ENCODE data around the gene VPS72. TPM values are rescaled to one million over a fixed set of nuclear protein-coding genes. Genes with fewer than 3 reads are reported as not detected.
A peak's percentile ranks its signal among the peaks of the same experiment; 100 is the strongest.
"Not testable (repeated sequence)": the region's sequence is repeated elsewhere in the genome, so short reads cannot be mapped to it uniquely, and the experiment has no call there.

The VPS72 gene
- polyA plus RNA-seq, 4 donors, result 55.5 to 76.1 (median 69.9) TPM

DNA sequence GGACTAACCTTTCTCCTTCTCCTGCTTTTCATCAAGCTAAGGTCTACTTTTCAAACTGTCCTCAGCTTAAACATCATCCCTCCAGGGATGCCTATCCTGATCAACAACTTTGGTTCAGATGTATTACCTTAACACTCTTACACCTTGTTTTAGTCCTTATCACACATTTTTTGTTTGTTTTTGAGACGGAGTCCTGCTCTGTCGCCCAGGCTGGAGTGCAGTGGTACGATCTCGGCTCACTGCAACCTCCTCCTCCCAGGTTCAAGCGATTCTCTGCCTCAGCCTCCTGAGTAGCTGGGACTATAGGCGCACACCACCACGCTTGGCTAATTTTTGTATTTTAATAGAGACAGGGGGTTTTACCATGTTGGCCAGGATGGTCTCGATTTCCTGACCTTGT is 1.3 kb downstream of the VPS72 start:
- DNase-seq (ENCODE audit: low read depth in 4 of 4, low spot score in 3 of 4), result not testable (repeated sequence)

DNA sequence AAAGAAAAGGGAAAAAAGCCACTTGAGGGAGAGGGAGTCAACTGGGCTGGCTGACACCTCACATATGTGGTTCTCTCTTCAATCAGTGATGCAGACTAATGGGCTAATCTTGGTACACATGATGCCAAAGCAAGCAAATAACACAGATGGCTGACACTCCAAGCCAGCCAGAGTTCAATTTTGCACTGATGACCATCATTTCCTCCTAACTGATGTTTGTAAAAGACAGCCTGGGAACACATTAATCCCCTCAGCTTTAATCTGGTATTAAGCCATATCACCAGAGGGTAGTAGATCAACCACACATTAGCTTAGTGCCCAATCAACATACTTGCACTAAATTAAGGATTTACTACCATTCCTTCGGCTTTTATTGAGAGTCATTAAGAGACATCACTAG is 2.8 kb downstream of the VPS72 start:
- DNase-seq (ENCODE audit: low read depth in 4 of 4, low spot score in 3 of 4), result no peak

DNA sequence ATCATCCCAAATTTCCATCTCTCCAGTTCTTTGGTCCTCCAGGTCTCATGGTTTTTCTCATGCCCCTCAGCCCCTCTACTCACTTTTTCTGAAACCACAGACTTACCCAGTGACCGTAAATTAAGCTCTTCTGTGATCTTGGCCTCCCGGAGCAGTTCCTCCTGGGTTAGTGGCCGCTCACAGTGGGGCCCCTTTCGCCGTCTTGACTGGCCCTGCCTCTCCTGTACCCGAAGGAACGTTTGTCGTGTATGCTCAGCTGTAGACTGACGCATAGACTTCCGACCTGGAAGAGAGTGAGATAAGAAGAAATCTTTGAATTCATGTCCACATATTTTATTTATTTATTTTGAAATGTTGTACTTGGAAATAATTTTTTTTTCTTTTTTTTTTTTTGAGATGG is 5.8 kb downstream of the VPS72 start:
- no peak for DNase-seq (ENCODE audit: low read depth in 4 of 4, low spot score in 3 of 4)

DNA sequence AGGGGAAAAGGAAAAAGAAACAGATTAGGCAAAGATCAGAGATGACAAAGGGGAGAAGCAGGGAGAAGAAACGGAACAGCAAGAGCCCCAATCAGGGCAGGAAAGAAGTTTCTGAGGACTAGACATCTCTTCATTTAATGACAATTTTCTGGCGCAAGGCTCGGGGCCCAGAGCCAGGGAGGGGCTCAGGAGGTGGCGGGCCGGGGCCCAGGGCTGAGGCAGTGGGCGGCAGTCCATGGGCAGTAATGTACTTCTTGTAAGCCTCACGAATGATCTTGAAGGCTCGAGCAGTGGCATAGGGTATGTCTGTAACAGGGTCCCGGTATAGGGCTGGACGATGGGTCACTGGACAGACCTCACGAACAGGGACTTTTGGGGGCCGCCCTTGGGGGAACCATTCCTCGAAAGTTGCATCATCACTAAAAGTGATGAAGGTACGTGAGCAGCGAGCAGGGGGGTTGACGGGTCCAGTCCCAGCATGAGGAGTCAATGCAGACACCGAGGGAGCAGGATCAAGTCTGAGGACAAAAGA is 13.4 kb downstream of the VPS72 start:
- DNase-seq (ENCODE audit: low read depth in 4 of 4, low spot score in 3 of 4), result no peak

DNA sequence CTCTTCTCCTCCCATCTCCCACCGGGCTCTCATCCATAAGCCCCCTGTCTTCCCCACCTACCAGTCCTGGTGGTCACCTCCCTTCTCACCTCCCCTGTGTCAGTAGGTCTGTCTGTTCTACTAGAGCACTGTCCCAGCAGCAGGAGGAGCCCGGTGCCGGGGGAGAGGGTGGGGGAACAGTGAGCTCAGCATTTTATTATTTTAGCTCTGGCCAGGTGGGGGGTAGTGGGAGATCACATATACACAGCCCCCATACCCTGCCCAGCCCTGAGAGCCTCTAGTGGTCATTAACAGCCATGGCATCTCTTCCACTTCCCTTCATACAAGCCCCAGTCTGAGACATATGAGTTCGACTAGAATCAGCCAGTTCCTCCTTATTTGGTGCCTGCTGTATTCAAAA is 14.1 kb downstream of the VPS72 start, which contains the start of gene TMOD4:
TMOD4 (minus strand) TSS at position 119 of the 400 bp plus-strand sequence. CDS start 1,106 bp downstream, outside the sequence.
- no peak for DNase-seq (ENCODE audit: low read depth in 4 of 4, low spot score in 3 of 4)

DNA sequence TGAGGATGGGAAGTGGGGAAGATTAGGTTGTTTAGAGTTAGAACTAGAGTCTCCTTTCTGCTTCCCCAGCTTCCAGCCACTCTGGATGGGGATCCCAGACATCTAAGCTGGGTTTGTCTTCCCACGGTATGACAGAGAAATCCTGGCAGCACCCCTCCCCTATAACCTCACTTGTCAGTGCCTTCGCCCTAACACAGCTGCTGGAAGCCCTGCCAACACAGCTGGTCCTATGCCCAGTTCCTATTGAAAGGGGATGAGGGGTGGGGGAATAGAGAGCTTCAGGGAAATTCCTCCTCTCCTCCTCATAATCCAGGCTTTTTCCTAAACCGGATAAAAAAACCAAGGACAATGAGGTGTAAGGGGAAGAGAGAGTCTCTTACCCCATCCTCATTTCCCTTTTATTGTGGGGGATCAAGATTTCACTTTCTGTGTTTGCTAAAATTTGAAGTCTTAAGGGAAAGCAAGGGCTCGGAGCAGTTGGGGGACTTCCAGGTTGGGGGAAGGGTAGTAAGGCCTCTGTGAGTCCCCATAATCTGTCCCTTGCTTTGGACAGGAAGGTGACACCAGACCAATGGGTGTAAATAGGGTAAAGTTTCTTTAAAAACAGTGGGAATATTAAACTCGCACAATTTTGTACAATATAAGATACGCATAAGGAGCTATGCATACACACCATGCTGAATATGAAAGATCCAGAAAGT is 14.8 kb downstream of the VPS72 start:
- DNase-seq (ENCODE audit: low read depth in 4 of 4, low spot score in 3 of 4), result no peak

DNA sequence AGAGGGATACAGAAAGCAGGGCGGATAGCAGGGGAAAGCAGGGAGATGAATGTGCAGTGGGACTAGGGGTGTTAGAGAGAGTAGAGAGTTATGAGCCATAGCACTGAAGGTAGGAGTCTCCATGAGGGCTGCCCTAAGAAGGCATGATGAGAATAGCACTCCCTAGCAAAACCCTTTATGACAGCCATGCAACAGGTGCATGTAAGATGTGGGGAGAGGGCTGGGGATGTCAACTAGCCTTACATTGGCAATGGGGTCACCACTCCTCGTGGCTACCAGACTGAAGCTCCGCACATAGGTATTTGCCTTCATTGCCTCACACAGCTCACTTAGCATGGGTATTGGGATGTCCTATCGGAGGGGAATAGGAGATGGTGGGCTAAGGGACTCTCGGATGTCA is 18.8 kb downstream of the VPS72 start:
- no peak for DNase-seq (ENCODE audit: low read depth in 4 of 4, low spot score in 3 of 4)

DNA sequence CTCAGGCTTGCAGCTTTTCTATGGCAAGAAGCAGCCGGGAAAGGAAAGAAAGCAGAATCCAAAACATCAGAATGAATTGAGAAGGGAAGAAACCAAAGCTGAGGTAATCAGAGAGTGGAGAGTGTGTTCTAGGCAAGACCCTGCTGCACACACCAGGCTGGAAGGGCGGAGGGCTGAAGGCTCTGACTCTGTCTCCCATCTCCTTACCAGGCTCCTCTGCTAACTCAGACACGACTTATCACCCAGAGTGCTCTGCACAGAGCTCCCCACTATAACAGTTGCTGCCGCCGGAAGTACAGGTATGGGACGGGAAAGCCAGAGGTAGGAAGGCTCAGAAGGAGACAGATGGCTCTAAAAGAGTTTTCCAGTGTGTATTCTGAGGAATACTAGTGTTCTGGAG is 22.9 kb downstream of the VPS72 start:
- DNase-seq (ENCODE audit: low read depth in 4 of 4, low spot score in 3 of 4), result no peak

DNA sequence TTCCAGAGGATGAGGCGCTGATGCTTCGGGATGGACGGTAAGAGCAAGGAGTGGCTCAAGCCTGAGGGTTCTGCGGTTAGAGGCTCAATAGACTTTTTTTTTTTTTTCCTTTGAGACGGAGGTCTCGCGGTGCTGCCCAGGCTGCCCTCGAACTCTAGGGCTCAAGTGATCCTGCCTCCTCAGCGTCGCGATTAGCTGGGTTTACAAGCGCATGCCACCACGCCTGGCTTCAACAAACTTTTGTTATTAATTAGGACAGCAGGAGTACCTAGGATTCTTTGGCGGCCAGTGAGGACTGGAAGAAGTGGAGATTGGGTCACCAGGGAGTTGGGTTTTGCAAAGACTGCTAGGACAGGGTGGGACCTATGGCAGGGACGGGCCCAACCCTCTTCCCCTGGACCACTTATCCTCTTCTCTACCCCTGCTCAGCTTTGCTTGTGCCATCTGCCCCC is 23.5 kb downstream of the VPS72 start:
- no peak for DNase-seq (ENCODE audit: low read depth in 4 of 4, low spot score in 3 of 4)

DNA sequence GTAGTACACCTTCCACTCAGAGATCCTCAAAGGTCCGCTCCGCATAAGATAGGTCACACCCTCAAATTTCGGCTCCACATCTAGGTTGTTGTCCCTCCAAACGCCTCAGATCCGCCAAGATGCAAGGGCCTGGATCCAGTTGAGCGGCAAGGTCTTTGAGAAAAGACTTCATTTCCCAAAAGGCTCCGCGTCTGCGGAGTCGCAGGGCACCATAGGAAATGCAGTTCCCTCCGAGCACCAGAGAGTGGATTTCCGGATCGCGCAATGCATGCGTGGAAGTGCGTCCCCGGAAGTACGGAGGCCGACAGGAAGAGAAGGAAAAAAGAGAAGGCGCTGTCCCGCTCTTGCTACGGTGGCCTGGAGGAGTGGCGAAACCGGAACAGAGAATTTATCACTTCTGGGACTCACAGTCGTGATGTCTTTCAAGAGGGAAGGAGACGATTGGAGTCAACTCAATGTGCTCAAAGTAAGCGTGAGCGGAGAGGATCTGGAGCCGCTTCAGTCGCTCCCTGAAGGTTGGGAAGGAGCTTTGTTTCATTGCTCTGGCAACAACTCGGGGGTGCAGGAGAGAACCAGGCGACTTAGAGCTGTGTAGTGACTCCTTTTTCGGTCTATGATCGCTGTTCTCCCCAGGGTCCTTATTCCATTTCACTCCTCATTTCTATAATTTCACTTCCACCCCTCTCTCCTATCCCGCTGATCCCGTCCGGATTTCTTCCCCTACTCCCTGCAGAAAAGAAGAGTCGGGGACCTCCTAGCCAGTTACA is 24.1 kb downstream of the VPS72 start, which contains the start of the genes LYSMD1 and SCNM1:
LYSMD1 (minus strand) TSS at position 165 of the 767 bp plus-strand sequence. CDS start 644 bp downstream, outside the sequence.
SCNM1 (plus strand) TSS at position 407 of the 767 bp plus-strand sequence; CDS start at position 416, 9 bp downstream.
- DNase-seq (ENCODE audit: low read depth in 4 of 4, low spot score in 3 of 4), result peak; percentile 96 to 100 (median 98)

DNA sequence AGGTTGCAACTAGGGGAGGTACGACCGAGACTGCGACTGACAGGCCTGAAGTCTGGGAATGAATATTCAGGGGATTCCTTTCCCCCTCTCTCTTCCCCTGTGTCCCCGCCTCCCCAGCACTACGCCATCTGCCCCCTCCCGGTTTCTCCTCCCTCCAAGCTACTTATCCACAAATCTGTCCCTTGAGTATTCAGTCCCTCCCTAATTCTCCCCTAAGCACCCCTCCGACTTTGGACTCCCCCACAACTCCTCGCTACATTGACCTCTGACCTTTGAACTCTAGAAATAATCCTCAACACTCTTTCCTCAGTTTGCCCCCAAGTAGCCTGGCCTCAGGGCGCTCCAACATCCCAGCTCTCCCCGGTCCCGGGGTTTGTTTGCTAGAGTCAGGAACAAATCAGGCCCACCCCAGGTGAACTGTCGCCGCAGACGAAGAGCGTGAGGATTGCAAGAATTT is 24.7 kb downstream of the VPS72 start:
- DNase-seq (ENCODE audit: low read depth in 4 of 4, low spot score in 3 of 4), result no peak

DNA sequence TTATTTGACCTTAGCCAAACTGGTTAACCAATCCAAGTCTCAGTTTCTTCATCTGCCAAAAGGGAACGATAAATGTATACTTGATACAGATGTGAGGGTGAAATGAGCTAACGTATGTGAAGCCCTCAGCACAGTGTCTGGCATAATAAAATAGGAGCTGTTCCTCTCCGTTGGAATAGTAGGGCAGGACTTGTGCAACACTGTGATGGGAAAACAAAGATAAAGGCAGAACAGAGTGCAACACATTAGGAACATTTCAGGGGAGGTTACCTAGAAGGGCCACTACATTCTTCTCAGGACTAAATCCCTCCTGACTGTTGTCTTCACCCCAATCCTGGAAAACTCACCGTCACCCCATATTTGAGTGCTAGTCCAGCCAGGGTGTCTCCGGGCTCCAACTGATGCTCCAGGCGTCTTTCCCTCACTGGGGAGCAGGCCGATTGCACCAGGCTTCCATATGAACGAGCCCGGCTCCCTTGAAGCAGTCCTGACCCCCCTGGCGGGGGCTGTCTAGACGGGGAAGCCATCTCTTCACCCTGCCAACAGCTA is 25.2 kb downstream of the VPS72 start:
- DNase-seq (ENCODE audit: low read depth in 4 of 4, low spot score in 3 of 4), result no peak

DNA sequence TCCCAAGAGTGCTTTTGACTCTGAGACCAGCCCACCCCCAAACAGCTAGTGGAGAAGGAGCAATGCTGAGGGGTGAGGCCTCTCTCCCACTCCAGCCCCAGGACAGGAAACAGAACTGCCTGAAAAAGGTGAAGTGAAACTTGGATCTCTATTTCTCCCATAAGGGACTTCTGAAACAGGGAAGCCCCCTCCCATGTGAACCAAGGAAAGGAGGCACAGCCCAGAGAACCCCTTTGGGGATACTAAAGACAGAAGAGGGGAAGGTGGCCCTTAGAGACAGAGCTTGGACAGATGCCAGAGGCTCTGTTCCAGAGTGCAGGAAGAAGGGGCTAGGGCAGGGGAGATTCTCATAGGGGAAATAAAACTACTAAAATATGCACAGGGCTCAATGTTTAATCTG is 30.6 kb downstream of the VPS72 start:
- no peak for DNase-seq (ENCODE audit: low read depth in 4 of 4, low spot score in 3 of 4)

DNA sequence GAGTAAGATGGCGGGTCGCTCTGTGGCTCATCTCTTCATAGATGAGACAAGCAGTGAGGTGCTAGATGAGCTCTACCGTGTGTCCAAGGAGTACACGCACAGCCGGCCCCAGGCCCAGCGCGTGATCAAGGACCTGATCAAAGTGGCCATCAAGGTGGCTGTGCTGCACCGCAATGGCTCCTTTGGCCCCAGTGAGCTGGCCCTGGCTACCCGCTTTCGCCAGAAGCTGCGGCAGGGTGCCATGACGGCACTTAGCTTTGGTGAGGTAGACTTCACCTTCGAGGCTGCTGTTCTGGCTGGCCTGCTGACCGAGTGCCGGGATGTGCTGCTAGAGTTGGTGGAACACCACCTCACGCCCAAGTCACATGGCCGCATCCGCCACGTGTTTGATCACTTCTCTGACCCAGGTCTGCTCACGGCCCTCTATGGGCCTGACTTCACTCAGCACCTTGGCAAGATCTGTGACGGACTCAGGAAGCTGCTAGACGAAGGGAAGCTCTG is 31.2 kb downstream of the VPS72 start:
- DNase-seq (ENCODE audit: low read depth in 4 of 4, low spot score in 3 of 4), result no peak

DNA sequence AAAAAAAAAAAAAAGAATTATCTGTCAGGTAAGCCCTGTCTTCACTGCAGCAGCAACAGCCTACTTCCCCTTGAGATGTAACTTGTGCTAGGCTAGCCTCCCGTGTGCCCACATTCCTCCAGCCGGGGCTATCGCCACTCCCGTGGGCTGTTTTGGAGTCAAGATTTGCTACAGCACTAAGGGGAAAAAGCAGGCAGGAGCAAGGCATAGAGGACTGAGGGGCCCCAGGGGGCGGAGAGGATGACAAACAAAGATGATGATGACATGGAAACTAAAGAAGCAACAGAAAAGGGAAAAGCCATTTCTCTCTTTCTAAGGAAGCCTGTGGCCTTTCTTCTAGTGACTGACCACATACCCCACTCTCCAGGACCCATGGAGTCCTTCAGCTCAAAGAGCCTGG is 31.7 kb downstream of the VPS72 start:
- DNase-seq (ENCODE audit: low read depth in 4 of 4, low spot score in 3 of 4), result no peak

DNA sequence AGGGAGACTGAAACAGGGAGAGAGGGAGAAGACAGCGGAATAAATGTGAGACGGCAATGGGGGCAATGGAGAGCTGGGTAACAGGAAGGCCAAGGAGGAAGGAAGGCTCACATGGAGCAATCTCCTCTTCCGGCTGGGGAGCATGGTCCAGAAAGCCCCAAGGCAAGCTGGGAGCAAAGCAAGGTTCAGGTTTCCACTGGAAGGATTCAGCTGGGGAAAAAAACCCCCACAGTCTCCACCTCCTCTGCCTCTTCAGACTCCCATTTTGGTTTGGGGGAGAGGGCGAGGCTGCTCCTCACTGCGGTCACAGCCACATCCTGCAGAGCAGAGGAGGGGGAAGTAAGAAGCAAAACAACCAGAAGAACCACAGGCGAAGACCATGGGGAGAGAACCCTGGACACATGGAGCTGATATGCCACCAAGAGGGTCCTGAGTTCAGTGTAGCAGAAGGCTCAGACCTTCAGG is 32.9 kb downstream of the VPS72 start:
- no peak for DNase-seq (ENCODE audit: low read depth in 4 of 4, low spot score in 3 of 4)

DNA sequence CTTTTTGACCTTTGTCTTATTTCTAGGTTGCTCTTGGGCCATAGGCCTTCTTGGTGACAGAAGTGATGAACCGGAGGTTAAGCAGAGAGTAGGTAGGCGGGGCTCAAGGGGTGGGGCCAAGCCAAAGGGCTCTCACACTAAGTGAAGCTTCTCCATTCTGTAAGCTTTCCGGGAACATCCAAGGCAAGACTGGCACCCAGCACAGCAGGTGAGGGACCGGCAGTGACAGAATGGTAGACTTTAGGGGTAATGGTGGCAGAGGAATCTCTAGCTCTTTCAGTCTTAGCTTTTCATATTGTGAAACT is 33.5 kb downstream of the VPS72 start, which contains the start of gene TNFAIP8L2:
TNFAIP8L2 (plus strand) TSS at position 135 of the 305 bp plus-strand sequence. CDS start 2,049 bp downstream, outside the sequence.
- DNase-seq (ENCODE audit: low read depth in 4 of 4, low spot score in 3 of 4), result no peak

DNA sequence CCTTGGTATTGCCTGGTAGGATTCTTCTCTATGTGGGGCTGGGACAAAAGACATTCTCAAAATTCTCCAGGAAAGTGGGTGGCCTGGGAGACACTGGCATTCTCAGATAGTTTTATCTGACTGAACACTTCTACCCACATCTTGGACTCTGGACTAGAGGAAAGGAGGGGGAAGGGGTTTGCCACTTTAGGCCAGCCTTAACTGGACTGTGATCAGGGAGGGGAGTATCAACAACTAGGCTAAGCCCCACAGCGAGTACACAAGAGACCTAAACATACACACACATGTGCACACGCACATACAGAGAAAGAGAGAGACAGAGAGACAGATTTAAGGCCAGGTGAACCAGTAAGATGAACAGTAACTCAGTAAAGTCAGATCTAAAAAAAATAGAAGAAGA is 42.3 kb downstream of the VPS72 start:
- no peak for DNase-seq (ENCODE audit: low read depth in 4 of 4, low spot score in 3 of 4)

DNA sequence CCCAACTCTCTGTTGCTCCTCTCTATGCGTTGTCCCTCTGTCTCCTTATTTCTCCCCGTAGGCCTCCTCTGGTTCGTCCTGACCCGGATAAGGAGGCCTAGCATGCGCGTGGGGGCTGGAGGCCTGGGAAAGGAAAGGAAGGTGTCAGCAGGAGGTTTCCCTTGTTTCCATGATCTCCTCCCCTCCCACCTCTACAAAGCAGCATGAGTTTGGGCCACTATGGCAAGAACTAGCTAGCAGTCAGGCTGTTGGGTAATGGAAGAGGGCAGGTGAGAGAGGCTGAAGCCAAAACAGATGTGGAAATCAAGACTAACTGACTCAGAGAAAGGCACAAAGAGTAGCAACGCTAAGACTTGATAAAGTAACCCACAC is 42.9 kb downstream of the VPS72 start:
- DNase-seq (ENCODE audit: low read depth in 4 of 4, low spot score in 3 of 4), result no peak

DNA sequence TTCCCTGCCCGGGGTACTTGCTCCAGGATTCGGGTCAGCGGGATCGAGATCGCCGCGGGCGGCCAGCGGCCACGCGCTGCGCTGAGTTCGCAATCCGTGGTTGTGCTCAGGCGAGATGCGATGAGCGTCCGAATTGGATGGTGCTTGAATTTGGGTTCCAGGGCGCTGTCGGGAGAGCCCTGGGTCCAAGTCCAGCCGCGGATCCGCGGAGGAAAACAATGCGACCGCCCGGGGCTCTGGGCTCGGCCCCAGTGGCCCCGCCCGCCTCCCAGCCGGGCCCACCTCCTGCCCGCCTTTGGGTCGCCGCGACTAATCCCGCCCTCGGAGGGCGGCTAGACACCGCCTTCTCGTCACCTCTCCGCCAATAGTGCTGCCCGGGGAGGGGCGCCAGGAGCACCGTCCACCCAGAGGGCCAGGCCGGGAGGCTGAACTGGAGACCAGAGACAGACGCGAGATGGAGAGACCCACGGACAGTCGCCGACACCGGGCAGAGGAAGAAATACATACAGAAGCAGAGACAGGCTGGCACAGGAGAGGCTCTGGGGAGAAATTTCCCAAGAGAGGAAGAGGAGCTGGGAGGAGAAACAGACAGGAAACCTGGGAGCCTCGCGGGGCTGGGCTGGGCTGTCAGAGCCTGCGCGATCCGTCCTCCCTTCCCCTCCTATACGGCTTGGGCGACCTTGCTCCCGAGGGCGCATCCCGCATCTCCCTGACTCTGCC is 43.4 kb downstream of the VPS72 start, which contains the start of gene SEMA6C:
SEMA6C (minus strand) TSS at position 220 of the 720 bp plus-strand sequence. CDS start 4,010 bp downstream, outside the sequence.
- peak in 3 of 4 donors; percentile 82 to 88 (median 87) for DNase-seq (ENCODE audit: low read depth in 4 of 4, low spot score in 3 of 4)

All from left renal pelvis (tissue), 4 donors.